Measurements from ENCODE around the gene GATD1.
A peak's percentile ranks its signal among the peaks of the same experiment; 100 is the strongest.

GATD1 gene

GRCh38 chr11:766936-767210 is 10.4 kb downstream of the GATD1 start:
- TF ChIP-seq CTCF (IDR thresholded peaks at IDR 0.05; ENCODE audit: insufficient read depth, low read length, missing control alignments), result no peak
- DNase-seq (ENCODE audit: low read depth, low spot score), result no peak
- no peak overlapping the region for H3K4me3 ChIP-seq (ENCODE audit: low read depth, low read length)
- ChIA-PET POLR2A (no interaction called here), CTCF (interaction anchor here (4.8 kb wide), 1 partner anchor 10 kb away, joined by 25 read pairs; the partner anchor contains the start of gene GATD1)

- POLR2A ChIA-PET, result interaction anchor here (0.6 kb wide), 1 partner anchor 43 kb away, joined by 4 read pairs; no protein-coding TSS in a partner anchor
- no peak for TF ChIP-seq CTCF (IDR thresholded peaks at IDR 0.05; ENCODE audit: insufficient read depth, low read length, missing control alignments)
- no peak overlapping the region for H3K4me3 ChIP-seq (ENCODE audit: low read depth, low read length)
- CTCF ChIA-PET, result interaction anchor here (1.0 to 4.8 kb wide), 4 partner anchors 11 to 212 kb away, joined by 3 to 25 read pairs (median 5); partner anchors contain the start of gene GATD1
- DNase-seq (ENCODE audit: low read depth, low spot score), result no peak
Observed at GRCh38 chr11:766106-766935, 11.0 kb downstream of the GATD1 start.

- no peak for TF ChIP-seq CTCF (IDR thresholded peaks at IDR 0.05; ENCODE audit: insufficient read depth, low read length, missing control alignments)
Observed at GRCh38 chr11:765802-766091, 11.5 kb downstream of the GATD1 start.

GRCh38 chr11:765025-765801 is 12.1 kb downstream of the GATD1 start:
- peak; percentile 68 for TF ChIP-seq CTCF (IDR thresholded peaks at IDR 0.05; ENCODE audit: insufficient read depth, low read length, missing control alignments)
- CTCF ChIA-PET, result interaction anchor here (1.0 to 4.8 kb wide), 5 partner anchors 12 to 211 kb away, joined by 3 to 25 read pairs (median 6); partner anchors contain the start of gene GATD1
- DNase-seq (ENCODE audit: low read depth, low spot score), result no peak
- POLR2A ChIA-PET, result interaction anchor here (0.6 to 1.4 kb wide), 2 partner anchors 44 to 58 kb away, joined by 3 to 4 read pairs; no protein-coding TSS in a partner anchor
- H3K4me3 ChIP-seq (ENCODE audit: low read depth, low read length), result no peak overlapping the region

More at GRCh38 chr11:765802-766091, 11.5 kb downstream of the GATD1 start:
- no peak for DNase-seq (ENCODE audit: low read depth, low spot score)
- CTCF ChIA-PET, result interaction anchor here (1.0 to 4.8 kb wide), 4 partner anchors 11 to 211 kb away, joined by 3 to 25 read pairs (median 5); partner anchors contain the start of gene GATD1
- H3K4me3 ChIP-seq (ENCODE audit: low read depth, low read length), result no peak overlapping the region
- POLR2A ChIA-PET, result interaction anchor here (0.6 kb wide), 1 partner anchor 43 kb away, joined by 4 read pairs; no protein-coding TSS in a partner anchor

GRCh38 chr11:764322-765024 is 12.8 kb downstream of the GATD1 start:
- DNase-seq (ENCODE audit: low read depth, low spot score), result no peak
- CTCF ChIA-PET, result interaction anchor here (0.6 to 4.8 kb wide), 5 partner anchors 12 to 53 kb away, joined by 3 to 25 read pairs (median 6); partner anchors contain the start of genes GATD1 and TALDO1
- no peak overlapping the region for H3K4me3 ChIP-seq (ENCODE audit: low read depth, low read length)
- TF ChIP-seq CTCF (IDR thresholded peaks at IDR 0.05; ENCODE audit: insufficient read depth, low read length, missing control alignments), result no peak
- POLR2A ChIA-PET, result interaction anchor here (1.0 to 1.6 kb wide), 4 partner anchors 11 to 58 kb away, joined by 3 read pairs; partner anchors contain the start of gene TALDO1
